ENCODE results near the gene COX8A. TPM values are rescaled to one million over a fixed set of nuclear protein-coding genes. Genes with fewer than 3 reads are reported as not detected.

COX8A gene, protein sequence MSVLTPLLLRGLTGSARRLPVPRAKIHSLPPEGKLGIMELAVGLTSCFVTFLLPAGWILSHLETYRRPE
- total RNA-seq: 673 and 820 TPM in 2 replicates

DNA sequence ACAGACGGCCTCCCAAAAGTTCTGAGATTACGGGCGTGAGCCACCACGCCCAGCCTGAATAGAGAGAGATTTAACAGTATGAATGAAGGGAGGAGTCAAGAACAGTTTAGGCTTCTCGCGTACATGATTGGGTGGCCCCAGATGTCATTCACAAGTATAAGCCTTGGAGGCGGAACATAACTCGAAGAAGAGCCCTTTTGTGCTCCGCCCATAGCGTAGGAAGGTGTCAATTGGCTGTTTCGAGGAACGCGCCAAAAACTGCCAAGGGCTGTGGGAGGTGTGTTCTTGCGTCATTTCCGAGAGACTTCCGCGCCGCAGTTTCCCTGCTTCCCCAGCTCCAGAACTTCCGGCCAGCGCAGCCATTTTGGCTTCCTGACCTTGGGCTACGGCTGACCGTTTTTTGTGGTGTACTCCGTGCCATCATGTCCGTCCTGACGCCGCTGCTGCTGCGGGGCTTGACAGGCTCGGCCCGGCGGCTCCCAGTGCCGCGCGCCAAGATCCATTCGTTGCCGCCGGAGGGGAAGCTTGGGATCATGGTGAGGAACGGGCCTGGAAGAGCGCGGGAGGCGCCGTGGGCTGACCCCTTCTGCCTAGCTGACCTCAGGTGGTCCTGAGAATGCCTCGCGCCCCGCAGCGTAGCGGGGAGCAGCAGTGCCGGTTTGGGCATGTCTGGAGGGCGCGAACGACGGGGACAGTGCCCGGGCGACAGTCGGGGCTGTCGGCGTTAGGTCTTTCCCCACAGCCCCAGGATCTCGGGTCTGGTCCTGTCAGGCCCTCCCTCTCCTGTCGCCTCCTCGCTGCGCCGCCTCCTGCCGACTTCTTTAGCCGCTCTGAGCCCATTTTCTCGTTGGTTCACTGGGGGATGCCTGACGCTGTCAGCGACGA is at the start of gene COX8A:
TSS of gene COX8A (plus strand) at position 362 of the 885 bp plus-strand sequence. CDS start at position 423, 61 bp downstream.

DNA sequence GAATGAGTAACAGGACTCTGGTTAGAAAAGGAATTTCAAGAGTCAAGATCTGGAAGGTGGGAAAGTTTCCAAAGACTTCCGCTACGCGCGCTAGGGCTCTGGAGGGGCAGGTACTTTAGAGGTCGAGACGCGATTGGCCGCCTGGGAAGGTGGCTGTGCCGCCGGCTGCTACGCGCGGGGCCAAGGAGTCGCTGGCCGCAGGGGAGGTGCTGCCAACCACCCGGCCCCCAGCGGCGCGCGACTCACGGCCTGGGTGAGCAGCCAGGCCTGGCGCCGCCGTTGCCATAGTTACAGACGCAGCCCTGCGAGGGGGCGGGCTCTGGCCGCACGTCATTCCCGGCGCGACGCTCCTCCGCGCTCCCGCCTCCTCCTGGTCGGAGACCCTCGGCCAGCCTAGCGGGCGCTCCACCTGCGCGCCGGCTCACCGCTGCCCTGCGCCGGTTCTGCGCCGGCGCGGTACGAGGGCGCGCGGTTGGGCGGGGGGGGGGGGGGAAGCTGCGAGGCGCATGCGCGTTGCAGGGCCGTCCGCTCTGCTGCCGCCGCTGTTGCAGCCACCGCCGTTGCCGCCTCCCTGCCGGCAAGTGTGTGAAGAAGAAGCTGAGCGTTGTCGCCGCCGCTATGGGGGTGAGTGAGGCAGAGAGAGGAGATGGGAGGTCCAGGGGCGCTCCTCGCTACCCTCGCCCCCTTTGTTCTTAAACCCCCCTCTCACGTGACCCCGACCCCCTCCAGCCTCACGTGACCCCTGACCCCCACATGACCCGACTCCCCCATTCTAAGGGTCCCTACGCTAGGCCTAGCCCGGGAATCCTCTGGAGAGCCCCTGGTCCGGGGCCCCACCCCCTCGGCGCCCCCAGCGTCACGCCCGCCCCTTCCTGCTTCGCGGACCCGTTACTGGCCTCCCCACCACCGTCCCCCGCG is 35.7 kb upstream of the COX8A start, which contains the start of gene NAA40:
TSS of gene NAA40 (plus strand) at position 524 of the 918 bp plus-strand sequence. CDS start at position 619, 95 bp downstream.

DNA sequence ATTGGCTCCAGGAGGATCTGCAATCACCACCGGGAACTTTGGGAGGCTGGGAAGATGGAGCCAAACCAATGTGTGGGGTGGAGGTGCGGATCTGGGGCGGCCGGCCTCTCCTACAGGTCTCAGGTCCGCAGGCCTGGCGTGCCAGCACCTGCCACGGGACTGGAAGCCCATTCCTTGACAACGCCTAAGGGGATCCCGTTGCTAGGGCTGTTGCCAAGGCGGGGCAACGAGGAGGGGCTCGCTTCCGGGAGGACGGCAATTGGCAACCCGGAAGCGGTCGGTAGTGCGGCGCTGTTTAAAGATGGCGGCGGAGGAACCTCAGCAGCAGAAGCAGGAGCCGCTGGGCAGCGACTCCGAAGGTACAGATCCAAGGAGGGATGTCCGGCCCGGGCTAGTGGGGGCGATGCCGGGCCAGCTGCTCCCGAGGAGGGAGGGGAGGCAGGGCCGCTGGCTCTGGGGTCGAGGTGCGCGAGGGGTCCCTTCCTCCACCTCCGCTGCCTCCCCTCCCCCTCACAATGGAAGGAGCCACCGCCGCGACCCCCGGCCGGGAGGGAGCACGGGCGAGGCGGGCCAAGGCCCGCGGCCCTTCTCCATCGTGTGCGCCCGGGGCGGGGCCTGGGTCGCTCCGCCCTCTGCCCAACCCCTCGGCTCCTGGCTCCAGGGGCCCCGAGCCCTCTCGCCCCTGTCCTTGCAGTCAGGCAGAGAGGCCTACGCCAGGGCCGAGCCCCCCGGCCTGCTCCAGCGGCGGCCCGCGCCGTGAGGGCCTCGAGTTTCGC is 11.9 kb downstream of the COX8A start, which contains the start of gene OTUB1:
TSS of gene OTUB1 (plus strand) at position 283 of the 776 bp plus-strand sequence. CDS start at position 302, 19 bp downstream.

Other genes with a start within 250 kb of the COX8A start
- 12.1 and 13.3 TPM in 2 replicates for gene ZFTA, start 205.8 kb upstream of the COX8A start, total RNA-seq
- gene SPINDOC, start 161.2 kb upstream of the COX8A start, total RNA-seq: 17.7 and 26.2 TPM in 2 replicates
- 14.7 and 15.8 TPM in 2 replicates for gene MARK2, start 135.5 kb upstream of the COX8A start, total RNA-seq
- 1.7 and 3.0 TPM in 2 replicates for gene RCOR2, start 57.5 kb upstream of the COX8A start, total RNA-seq
- 7.2 and 17.5 TPM in 2 replicates for gene NAA40, start 35.6 kb upstream of the COX8A start, total RNA-seq
- 111 and 116 TPM in 2 replicates for gene OTUB1, start 11.8 kb downstream of the COX8A start, total RNA-seq
- gene FLRT1, start 61.3 kb downstream of the COX8A start, total RNA-seq: under 0.01 TPM in 1 of 2 replicates, not detected in the other
- gene MACROD1, start 191.5 kb downstream of the COX8A start, total RNA-seq: 9.5 and 11.9 TPM in 2 replicates
- gene STIP1, start 211.6 kb downstream of the COX8A start, total RNA-seq: 162 and 197 TPM in 2 replicates
- gene FERMT3, start 232.1 kb downstream of the COX8A start, total RNA-seq: 6.7 and 7.2 TPM in 2 replicates

All from myometrial cell (primary cell).